Activated T-cell treated with anti-CD3 and anti-CD28 coated beads, Interleukin-2, amount 50 U/mL, for 4 hours (primary cell): ENCODE data around the gene TAAR1. TPM values are rescaled to one million over a fixed set of nuclear protein-coding genes. Genes with fewer than 3 reads are reported as not detected.
"Not testable (repeated sequence)": the region's sequence is repeated elsewhere in the genome, so short reads cannot be mapped to it uniquely, and the experiment has no call there.

ENCODE experiments used
- ATAC-seq, 2 donors: fragments of 200-7000 bp; cut with Tn5 transposase; one replicate each; pipeline ENCODE4 v1.10.0; 2021
- DNase-seq: peaks from one replicate; pipeline ENCODE4 v3.0.0-alpha.2; 2020
- H3K27me3 Mint-ChIP-seq: one replicate; pipeline ENCODE4 v1.8.0; 2021; ENCODE audit warnings: low read depth, mixed read lengths
- H3K36me3 Mint-ChIP-seq: one replicate; pipeline ENCODE4 v1.8.0; 2022; ENCODE audit warnings: mixed read lengths; ENCODE audit not compliant: insufficient read depth
- H3K4me1 Mint-ChIP-seq: one replicate; pipeline ENCODE4 v1.8.0; 2021; ENCODE audit warnings: low read depth, mixed read lengths
- H3K4me3 Mint-ChIP-seq: one replicate; pipeline ENCODE4 v1.8.0; 2021; ENCODE audit warnings: mild to moderate bottlenecking, moderate library complexity, mixed read lengths
- H3K9me3 Mint-ChIP-seq: one replicate; pipeline ENCODE4 v1.8.0; 2021; ENCODE audit warnings: mixed read lengths
- total RNA-seq, 3 donors: library from RNA; stranded (reverse); gene quantifications; one replicate each; pipeline ENCODE4 v1.2.1, GENCODE V29; 2021

Gene TAAR1
- total RNA-seq, 3 donors from 2014 or later = not detected

GRCh38 chr6:132635906-132636305, 23.1 kb downstream of the TAAR1 start:
- not testable (repeated sequence) for H3K9me3 Mint-ChIP-seq, H3K4me3 Mint-ChIP-seq, ATAC-seq, DNase-seq, H3K36me3 Mint-ChIP-seq, H3K4me1 Mint-ChIP-seq
- H3K27me3 Mint-ChIP-seq = peaks cover 36% of the 10 kb centered on the region

GRCh38 chr6:132635288-132635687, 23.7 kb downstream of the TAAR1 start:
- not testable (repeated sequence) for ATAC-seq, H3K4me1 Mint-ChIP-seq, H3K36me3 Mint-ChIP-seq, H3K4me3 Mint-ChIP-seq, H3K9me3 Mint-ChIP-seq, DNase-seq
- H3K27me3 Mint-ChIP-seq = peaks cover 36% of the 10 kb centered on the region

- H3K36me3 Mint-ChIP-seq = no peaks in the 10 kb centered on the region
- no peak for DNase-seq
- no peak overlapping the region for H3K4me3 Mint-ChIP-seq
- no peaks in the 10 kb centered on the region for H3K4me1 Mint-ChIP-seq
- H3K27me3 Mint-ChIP-seq = peaks cover 36% of the 10 kb centered on the region
- no peaks in the 10 kb centered on the region for H3K9me3 Mint-ChIP-seq
- no peak for ATAC-seq
These were observed 24.2 kb downstream of the TAAR1 start for GRCh38 chr6:132634796-132635195.

- DNase-seq (no peak), ATAC-seq (no peak)
- peaks cover 41% of the 10 kb centered on the region for H3K27me3 Mint-ChIP-seq
- no peaks in the 10 kb centered on the region for H3K9me3 Mint-ChIP-seq
- H3K36me3 Mint-ChIP-seq = no peaks in the 10 kb centered on the region
- H3K4me1 Mint-ChIP-seq = no peaks in the 10 kb centered on the region
- H3K4me3 Mint-ChIP-seq = no peak overlapping the region
These were observed 25.6 kb downstream of the TAAR1 start for GRCh38 chr6:132633362-132633761.

GRCh38 chr6:132624175-132624574, 34.8 kb downstream of the TAAR1 start, which contains the start of gene TAAR2:
Gene TAAR2 (minus strand): TSS chr6:132624275. CDS start chr6:132624275, 0 bp downstream.
- peaks cover 5% of the 10 kb centered on the region for H3K9me3 Mint-ChIP-seq
- ATAC-seq (no peak), DNase-seq (no peak)

GRCh38 chr6:132623106-132623845, 35.7 kb downstream of the TAAR1 start:
- no peaks in the 10 kb centered on the region for H3K4me1 Mint-ChIP-seq
- peaks cover 8% of the 10 kb centered on the region for H3K27me3 Mint-ChIP-seq
- no peaks in the 10 kb centered on the region for H3K36me3 Mint-ChIP-seq
- DNase-seq = no peak
- H3K9me3 Mint-ChIP-seq = peaks cover 5% of the 10 kb centered on the region
- no peak overlapping the region for H3K4me3 Mint-ChIP-seq
- no peak for ATAC-seq

More at GRCh38 chr6:132624175-132624574, 34.8 kb downstream of the TAAR1 start, which contains the start of gene TAAR2:
- no peak within 1 kb of the TSS for H3K4me3 Mint-ChIP-seq
- H3K4me1 Mint-ChIP-seq = no peaks in the 10 kb centered on the region
- H3K27me3 Mint-ChIP-seq = peaks cover 14% of the 10 kb centered on the region
- H3K36me3 Mint-ChIP-seq = no peaks in the 10 kb centered on the region

GRCh38 chr6:132616677-132617076, 42.3 kb downstream of the TAAR1 start:
- Mint-ChIP-seq H3K27me3 (peaks cover 4% of the 10 kb centered on the region), H3K4me1 (peaks cover 5% of the 10 kb centered on the region), H3K4me3 (no peak overlapping the region), H3K36me3 (no peaks in the 10 kb centered on the region), H3K9me3 (no peaks in the 10 kb centered on the region)
- ATAC-seq = no peak
- DNase-seq = no peak

GRCh38 chr6:132614554-132614953, 44.4 kb downstream of the TAAR1 start:
- Mint-ChIP-seq H3K4me1 (peaks cover 5% of the 10 kb centered on the region), H3K36me3 (no peaks in the 10 kb centered on the region), H3K27me3 (peaks cover 4% of the 10 kb centered on the region), H3K9me3 (no peaks in the 10 kb centered on the region), H3K4me3 (peak overlapping the region; percentile 65)
- DNase-seq (no peak), ATAC-seq (no peak)

- no peaks in the 10 kb centered on the region for H3K36me3 Mint-ChIP-seq
- no peak overlapping the region for H3K4me3 Mint-ChIP-seq
- ATAC-seq (no peak), DNase-seq (no peak)
- H3K9me3 Mint-ChIP-seq = no peaks in the 10 kb centered on the region
- H3K27me3 Mint-ChIP-seq = peaks cover 4% of the 10 kb centered on the region
- peaks cover 5% of the 10 kb centered on the region for H3K4me1 Mint-ChIP-seq
These were observed 46.4 kb downstream of the TAAR1 start for GRCh38 chr6:132612449-132613108.

GRCh38 chr6:132611616-132612015, 47.4 kb downstream of the TAAR1 start:
- Mint-ChIP-seq H3K36me3 (no peaks in the 10 kb centered on the region), H3K4me1 (peaks cover 5% of the 10 kb centered on the region), H3K27me3 (peaks cover 4% of the 10 kb centered on the region), H3K9me3 (no peaks in the 10 kb centered on the region), H3K4me3 (no peak overlapping the region)
- DNase-seq (no peak), ATAC-seq (no peak)

- Mint-ChIP-seq H3K4me1 (peaks cover 3% of the 10 kb centered on the region), H3K9me3 (no peaks in the 10 kb centered on the region), H3K27me3 (peaks cover 17% of the 10 kb centered on the region), H3K4me3 (no peak overlapping the region), H3K36me3 (no peaks in the 10 kb centered on the region)
- ATAC-seq = no peak
- no peak for DNase-seq
These were observed 51.3 kb downstream of the TAAR1 start for GRCh38 chr6:132607544-132608233.

GRCh38 chr6:132604635-132605152, 54.3 kb downstream of the TAAR1 start:
- no peak for ATAC-seq
- Mint-ChIP-seq H3K27me3 (peaks cover 22% of the 10 kb centered on the region), H3K36me3 (no peaks in the 10 kb centered on the region), H3K4me1 (no peaks in the 10 kb centered on the region), H3K9me3 (no peaks in the 10 kb centered on the region), H3K4me3 (no peak overlapping the region)
- no peak for DNase-seq

- not testable (repeated sequence) for H3K36me3 Mint-ChIP-seq, DNase-seq, H3K4me3 Mint-ChIP-seq, ATAC-seq, H3K9me3 Mint-ChIP-seq, H3K4me1 Mint-ChIP-seq
- peaks cover 25% of the 10 kb centered on the region for H3K27me3 Mint-ChIP-seq
These were observed 58.1 kb downstream of the TAAR1 start for GRCh38 chr6:132600900-132601299.

GRCh38 chr6:132598473-132598872, 60.5 kb downstream of the TAAR1 start:
- H3K4me3 Mint-ChIP-seq = no peak overlapping the region
- H3K36me3 Mint-ChIP-seq = no peaks in the 10 kb centered on the region
- no peaks in the 10 kb centered on the region for H3K4me1 Mint-ChIP-seq
- DNase-seq (no peak), ATAC-seq (no peak)
- H3K27me3 Mint-ChIP-seq = peaks cover 13% of the 10 kb centered on the region
- no peaks in the 10 kb centered on the region for H3K9me3 Mint-ChIP-seq
